Neural cell (in vitro differentiated cells): Measurements from ENCODE around the gene PTPRG. TPM values are rescaled to one million over a fixed set of nuclear protein-coding genes. Genes with fewer than 3 reads are reported as not detected.

Experiments used
- H2AFZ ChIP-seq: fragments of 200-600, 300-800 bp; sonication (generic), shearing (Covaris generic); 2 replicates; pipeline ENCODE4 v1.6.0; 2014; ENCODE audit warnings: low read depth, mild to moderate bottlenecking, antibody characterized with exemption, low read length, moderate library complexity
- H3F3A ChIP-seq: fragments of 200-600 bp; shearing (Covaris generic); 2 replicates; pipeline ENCODE4 v1.6.1; 2016; ENCODE audit warnings: mild to moderate bottlenecking, moderate library complexity, mixed read lengths, antibody characterized with exemption, low read length; ENCODE audit not compliant: insufficient read depth, poor library complexity, severe bottlenecking
- H3K27ac ChIP-seq: fragments of 200-600, 300-800 bp; sonication (generic), shearing (Covaris generic); 2 replicates; pipeline ENCODE4 v1.5.1; 2014; ENCODE audit warnings: mild to moderate bottlenecking, low read length, moderate library complexity
- H3K27me3 ChIP-seq: fragments of 300-800, 200-600 bp; sonication (generic), shearing (Covaris generic); 2 replicates; pipeline ENCODE4 v1.6.0; 2014; ENCODE audit warnings: mild to moderate bottlenecking, low read depth, low read length, moderate library complexity; ENCODE audit not compliant: insufficient read depth
- H3K36me3 ChIP-seq: fragments of 300-800, 200-600 bp; sonication (generic), shearing (Covaris generic); 2 replicates; pipeline ENCODE4 v1.5.1; 2014; ENCODE audit warnings: mild to moderate bottlenecking, antibody characterized with exemption, low read length, moderate library complexity; ENCODE audit not compliant: insufficient read depth
- H3K4me2 ChIP-seq: fragments of 300-800, 200-600 bp; sonication (generic), shearing (Covaris generic); 2 replicates; pipeline ENCODE4 v1.6.0; 2014; ENCODE audit warnings: mild to moderate bottlenecking, low read length
- H3K4me3 ChIP-seq: fragments of 300-800, 200-600 bp; sonication (generic), shearing (Covaris generic); 2 replicates; pipeline ENCODE4 v1.5.1; 2014; ENCODE audit warnings: mild to moderate bottlenecking, low read length, moderate library complexity
- H3K79me2 ChIP-seq: fragments of 200-600 bp; shearing (Covaris generic); replicated peaks from 2 replicates; pipeline ENCODE4 v1.6.0; 2014; ENCODE audit warnings: mild to moderate bottlenecking, low read length, moderate library complexity; ENCODE audit not compliant: insufficient read depth
- H3K9ac ChIP-seq: fragments of 300-800, 200-600 bp; sonication (generic), shearing (Covaris generic); 2 replicates; pipeline ENCODE4 v1.6.1; 2016; ENCODE audit warnings: mild to moderate bottlenecking, low read length, mixed read lengths
- H3K9me2 ChIP-seq: fragments of 200-600 bp; shearing (Covaris generic); 2 replicates; pipeline ENCODE4 v1.6.1; 2016; ENCODE audit warnings: mild to moderate bottlenecking, low read length, mixed read lengths; ENCODE audit not compliant: insufficient read depth
- H3K9me3 ChIP-seq: fragments of 200-600, 300-800 bp; sonication (generic), shearing (Covaris generic); 2 replicates; pipeline ENCODE4 v1.6.1; 2016; ENCODE audit warnings: mild to moderate bottlenecking, mixed run types, low read length, moderate library complexity, mixed read lengths
- H4K20me1 ChIP-seq: fragments of 200-600 bp; shearing (Covaris generic); 2 replicates; pipeline ENCODE4 v1.6.1; 2016; ENCODE audit warnings: mild to moderate bottlenecking, mixed run types; ENCODE audit not compliant: insufficient read depth
- CTCF ChIP-seq: fragments of 450-650 bp; IDR thresholded peaks from 2 replicates; pipeline ENCODE4 v1.5.1; 2014; ENCODE audit warnings: antibody characterized with exemption, mild to moderate bottlenecking, moderate library complexity; ENCODE audit not compliant: poor library complexity, severe bottlenecking
- EP300 ChIP-seq: fragments of 450-650 bp; conservative IDR thresholded peaks from 2 replicates; pipeline ENCODE4 v1.6.1; 2014; ENCODE audit warnings: antibody characterized with exemption, mild to moderate bottlenecking, moderate library complexity; ENCODE audit not compliant: poor library complexity, severe bottlenecking
- EZH2 ChIP-seq: fragments of 200-600, 300-800 bp; shearing (Covaris generic), sonication (generic); IDR thresholded peaks from 2 replicates; pipeline ENCODE4 v1.6.1; 2014; ENCODE audit warnings: antibody characterized with exemption, low read length, borderline replicate concordance, mild to moderate bottlenecking; ENCODE audit not compliant: insufficient read depth, poor library complexity, severe bottlenecking
- MXI1 ChIP-seq: fragments of 450-650 bp; conservative IDR thresholded peaks from 2 replicates; pipeline ENCODE4 v1.6.1; 2014; ENCODE audit warnings: antibody characterized with exemption, mild to moderate bottlenecking; ENCODE audit not compliant: poor library complexity, severe bottlenecking
- POLR2AphosphoS5 ChIP-seq: IDR thresholded peaks from 2 replicates; pipeline ENCODE4 v1.6.1; 2012
- RAD21 ChIP-seq: fragments of 450-650 bp; conservative IDR thresholded peaks from 2 replicates; pipeline ENCODE4 v1.6.1; 2014; ENCODE audit warnings: antibody characterized with exemption, mild to moderate bottlenecking, moderate library complexity
- REST ChIP-seq: IDR thresholded peaks from 2 replicates; pipeline ENCODE4 v1.6.1; 2012; ENCODE audit warnings: borderline replicate concordance
- SMC3 ChIP-seq: fragments of 450-650 bp; conservative IDR thresholded peaks from 2 replicates; pipeline ENCODE4 v1.6.1; 2014; ENCODE audit warnings: antibody characterized with exemption, mild to moderate bottlenecking, moderate library complexity; ENCODE audit not compliant: poor library complexity
- TAF1 ChIP-seq: IDR thresholded peaks from 2 replicates; pipeline ENCODE4 v1.6.1; 2012; ENCODE audit warnings: low read depth
- polyA plus RNA-seq: library from polyadenylated mRNA; depleted of rRNA; stranded (reverse); fragments of >200 nt; gene quantifications from 2 replicates; pipeline ENCODE4 v1.2.3, GENCODE V29; 2014

The PTPRG gene
- polyA plus RNA-seq, 1 donor from 2014 or later: 33.1 TPM

GRCh38 chr3:62114763-62115162, 553.4 kb downstream of the PTPRG start:
- Histone ChIP-seq H3K27ac (no peak overlapping the region), H3K27me3 (no peaks in the 10 kb centered on the region), H4K20me1 (no peaks in the 10 kb centered on the region), H3K4me2 (no peak overlapping the region), H3F3A (no peaks in the 10 kb centered on the region), H3K9me2 (no peaks in the 10 kb centered on the region), H3K9me3 (no peaks in the 10 kb centered on the region), H3K36me3 (no peaks in the 10 kb centered on the region), H3K9ac (no peak overlapping the region), H3K4me3 (no peak overlapping the region), H3K79me2 (no peaks in the 10 kb centered on the region), H2AFZ (no peak overlapping the region)
- TF ChIP-seq POLR2AphosphoS5: no peak
- no peak for TF ChIP-seq TAF1
- TF ChIP-seq RAD21: no peak
- no peak for TF ChIP-seq REST
- TF ChIP-seq MXI1: no peak
- no peak for TF ChIP-seq SMC3
- TF ChIP-seq EP300: no peak
- no peak for TF ChIP-seq CTCF
- TF ChIP-seq EZH2: no peak

- Histone ChIP-seq H3K4me2 (no peak overlapping the region), H2AFZ (no peak overlapping the region), H3K4me3 (no peak overlapping the region), H3K27me3 (no peaks in the 10 kb centered on the region), H3K9me3 (no peaks in the 10 kb centered on the region), H3K79me2 (no peaks in the 10 kb centered on the region), H3K36me3 (no peaks in the 10 kb centered on the region), H3K9ac (no peak overlapping the region), H4K20me1 (no peaks in the 10 kb centered on the region), H3K9me2 (no peaks in the 10 kb centered on the region), H3K27ac (no peak overlapping the region), H3F3A (no peaks in the 10 kb centered on the region)
- TF ChIP-seq EZH2 (no peak), REST (no peak), MXI1 (no peak), EP300 (no peak), TAF1 (no peak), RAD21 (no peak), SMC3 (no peak), POLR2AphosphoS5 (no peak), CTCF (no peak)
Measured at GRCh38 chr3:62117903-62118548, 556.7 kb downstream of the PTPRG start.
